Activated naive CD8-positive, alpha-beta T cell treated with anti-CD3 and anti-CD28 coated beads for 36 hours (primary cell): ENCODE results near the gene OLFM1. TPM values are rescaled to one million over a fixed set of nuclear protein-coding genes. Genes with fewer than 3 reads are reported as not detected.
"Not testable (repeated sequence)": the region's sequence is repeated elsewhere in the genome, so short reads cannot be mapped to it uniquely, and the experiment has no call there.

ENCODE experiments used
- DNase-seq: peaks from one replicate; pipeline ENCODE4 v3.0.0; 2021
- H3K27ac Mint-ChIP-seq: one replicate; pipeline ENCODE4 v1.8.0; 2022; ENCODE audit warnings: mild to moderate bottlenecking, moderate library complexity, mixed read lengths
- H3K27me3 Mint-ChIP-seq: one replicate; pipeline ENCODE4 v1.8.0; 2022; ENCODE audit warnings: mild to moderate bottlenecking, mixed read lengths
- H3K36me3 Mint-ChIP-seq: one replicate; pipeline ENCODE4 v1.8.0; 2021; ENCODE audit warnings: mild to moderate bottlenecking, mixed read lengths
- H3K4me1 Mint-ChIP-seq: one replicate; pipeline ENCODE4 v1.8.0; 2021; ENCODE audit warnings: mixed read lengths
- H3K4me3 Mint-ChIP-seq: one replicate; pipeline ENCODE4 v1.8.0; 2022; ENCODE audit warnings: mild to moderate bottlenecking, moderate library complexity, mixed read lengths
- H3K9me3 Mint-ChIP-seq: one replicate; pipeline ENCODE4 v1.8.0; 2022; ENCODE audit warnings: mixed read lengths
- total RNA-seq, 2 experiments: library from RNA; stranded (reverse); gene quantifications; one replicate each; pipeline ENCODE4 v1.2.3, GENCODE V29; 2021

OLFM1 gene
- total RNA-seq, 2 experiments from 2014 or later: not detected

GRCh38 chr9:135050072-135050990 is 37.1 kb upstream of the OLFM1 start:
- H3K9me3 Mint-ChIP-seq: no peaks in the 10 kb centered on the region
- no peaks in the 10 kb centered on the region for H3K36me3 Mint-ChIP-seq

GRCh38 chr9:135051316-135052038 is 36.0 kb upstream of the OLFM1 start:
- H3K27ac Mint-ChIP-seq: no peak overlapping the region
- H3K9me3 Mint-ChIP-seq: no peaks in the 10 kb centered on the region
- no peaks in the 10 kb centered on the region for H3K36me3 Mint-ChIP-seq
- no peaks in the 10 kb centered on the region for H3K4me1 Mint-ChIP-seq
- H3K4me3 Mint-ChIP-seq: no peak overlapping the region
- peaks cover 26% of the 10 kb centered on the region for H3K27me3 Mint-ChIP-seq
- DNase-seq: no peak

More at GRCh38 chr9:135050072-135050990, 37.1 kb upstream of the OLFM1 start:
- H3K4me1 Mint-ChIP-seq: no peaks in the 10 kb centered on the region
- H3K27ac Mint-ChIP-seq: no peak overlapping the region
- H3K4me3 Mint-ChIP-seq: no peak overlapping the region
- H3K27me3 Mint-ChIP-seq: peaks cover 21% of the 10 kb centered on the region
- no peak for DNase-seq

DNA sequence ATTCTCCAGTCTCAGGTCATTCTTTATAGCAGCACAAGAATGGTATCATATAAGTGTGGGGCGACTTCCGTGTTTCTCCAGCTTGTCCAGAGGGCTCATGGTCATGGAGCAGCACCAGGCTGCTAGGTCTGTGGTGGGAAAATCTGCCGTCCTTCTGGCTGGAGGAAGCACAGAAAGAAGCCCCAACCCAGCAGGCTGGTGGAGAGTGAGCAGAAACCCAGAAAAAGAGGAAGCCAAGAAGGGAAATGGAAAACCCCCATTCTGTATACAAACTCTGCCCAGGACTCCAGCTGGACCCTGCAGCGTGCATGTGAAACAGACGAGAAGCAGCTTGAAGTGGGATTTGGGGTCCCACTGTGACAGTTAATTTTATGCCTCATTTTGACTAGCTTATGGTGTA is 34.3 kb upstream of the OLFM1 start:
- Mint-ChIP-seq H3K4me3 (no peak overlapping the region), H3K4me1 (no peaks in the 10 kb centered on the region), H3K9me3 (no peaks in the 10 kb centered on the region), H3K36me3 (no peaks in the 10 kb centered on the region), H3K27ac (no peak overlapping the region), H3K27me3 (peaks cover 38% of the 10 kb centered on the region)
- no peak for DNase-seq

GRCh38 chr9:135055181-135055580 is 32.3 kb upstream of the OLFM1 start:
- no peaks in the 10 kb centered on the region for H3K4me1 Mint-ChIP-seq
- peaks cover 38% of the 10 kb centered on the region for H3K27me3 Mint-ChIP-seq
- no peak for DNase-seq
- H3K4me3 Mint-ChIP-seq: no peak overlapping the region
- no peak overlapping the region for H3K27ac Mint-ChIP-seq
- H3K9me3 Mint-ChIP-seq: no peaks in the 10 kb centered on the region
- H3K36me3 Mint-ChIP-seq: no peaks in the 10 kb centered on the region

- no peak overlapping the region for H3K4me3 Mint-ChIP-seq
- H3K9me3 Mint-ChIP-seq: no peaks in the 10 kb centered on the region
- H3K4me1 Mint-ChIP-seq: no peaks in the 10 kb centered on the region
- no peak for DNase-seq
- no peak overlapping the region for H3K27ac Mint-ChIP-seq
- H3K36me3 Mint-ChIP-seq: no peaks in the 10 kb centered on the region
- peaks cover 35% of the 10 kb centered on the region for H3K27me3 Mint-ChIP-seq
Observed at GRCh38 chr9:135056541-135056940, 30.9 kb upstream of the OLFM1 start.

DNA sequence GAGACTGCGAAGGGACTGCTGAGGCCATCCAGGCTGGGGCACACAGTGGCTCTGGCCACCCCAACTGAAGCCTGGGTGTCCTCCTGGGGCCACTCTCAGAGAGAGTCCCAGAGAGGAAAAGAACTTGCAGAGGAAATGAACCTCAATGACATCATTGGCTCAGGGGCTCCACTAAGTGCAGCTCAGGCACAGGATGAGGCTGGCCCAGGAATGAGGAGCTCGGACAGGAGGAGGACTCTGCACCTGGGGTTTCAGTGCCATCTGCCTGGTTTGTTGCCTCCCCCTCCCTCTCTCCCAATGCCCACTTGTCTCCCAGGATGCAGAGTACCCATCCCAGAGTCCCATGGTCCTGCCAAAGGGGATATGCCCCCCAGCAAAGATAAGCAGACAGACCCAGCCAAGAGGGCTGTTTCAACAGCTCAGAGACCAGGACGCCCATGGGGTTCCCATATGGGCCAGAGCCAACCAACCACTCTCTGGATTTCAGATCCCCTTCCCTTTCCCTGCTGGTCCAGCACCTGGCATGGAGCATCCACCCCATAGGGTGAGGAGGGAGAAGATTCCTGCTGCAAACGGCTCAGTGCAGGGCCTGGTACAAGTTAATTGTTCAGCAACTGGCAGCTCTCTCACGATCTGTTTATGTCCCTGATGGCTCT is 26.9 kb upstream of the OLFM1 start:
- Mint-ChIP-seq H3K9me3 (peaks cover 14% of the 10 kb centered on the region), H3K27ac (no peak overlapping the region), H3K4me1 (no peaks in the 10 kb centered on the region), H3K27me3 (peaks cover 22% of the 10 kb centered on the region), H3K36me3 (no peaks in the 10 kb centered on the region), H3K4me3 (no peak overlapping the region)
- DNase-seq: no peak

- H3K9me3 Mint-ChIP-seq: peaks cover 14% of the 10 kb centered on the region
- H3K4me1 Mint-ChIP-seq: no peaks in the 10 kb centered on the region
- H3K4me3 Mint-ChIP-seq: no peak overlapping the region
- H3K27me3 Mint-ChIP-seq: peaks cover 25% of the 10 kb centered on the region
- no peak overlapping the region for H3K27ac Mint-ChIP-seq
- H3K36me3 Mint-ChIP-seq: no peaks in the 10 kb centered on the region
- no peak for DNase-seq
Observed at GRCh38 chr9:135061441-135061840, 26.0 kb upstream of the OLFM1 start.

DNA sequence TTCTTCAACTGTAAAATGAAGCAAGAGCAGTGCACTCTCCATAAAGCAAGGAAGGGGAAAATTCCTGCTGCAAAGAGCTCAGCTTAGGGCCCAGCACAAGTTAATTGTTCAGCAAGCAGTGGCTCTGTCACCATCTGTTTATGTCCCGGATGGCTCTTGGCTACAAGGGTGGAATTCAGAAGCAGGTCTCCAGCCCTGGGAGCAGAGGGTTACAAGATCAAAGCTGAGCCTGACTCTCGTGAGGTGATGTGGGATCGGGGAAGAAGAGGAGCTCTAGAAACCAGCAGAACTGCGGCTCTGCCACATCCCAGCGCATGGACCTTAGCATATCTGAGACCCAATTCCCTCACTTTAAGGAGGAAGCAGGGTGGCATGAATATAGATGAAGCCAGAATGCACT is 25.2 kb upstream of the OLFM1 start:
- no peak overlapping the region for H3K27ac Mint-ChIP-seq
- peaks cover 14% of the 10 kb centered on the region for H3K9me3 Mint-ChIP-seq
- H3K4me1 Mint-ChIP-seq: no peaks in the 10 kb centered on the region
- no peak for DNase-seq
- H3K27me3 Mint-ChIP-seq: peaks cover 20% of the 10 kb centered on the region
- H3K36me3 Mint-ChIP-seq: no peaks in the 10 kb centered on the region
- no peak overlapping the region for H3K4me3 Mint-ChIP-seq

- not testable (repeated sequence) for DNase-seq, H3K27ac Mint-ChIP-seq, H3K4me1 Mint-ChIP-seq, H3K4me3 Mint-ChIP-seq, H3K36me3 Mint-ChIP-seq
- Mint-ChIP-seq H3K27me3 (peaks cover 19% of the 10 kb centered on the region), H3K9me3 (peaks cover 14% of the 10 kb centered on the region)
Observed at GRCh38 chr9:135063466-135063865, 24.0 kb upstream of the OLFM1 start.

GRCh38 chr9:135063888-135064287 is 23.6 kb upstream of the OLFM1 start:
- not testable (repeated sequence) for H3K4me1 Mint-ChIP-seq, DNase-seq, H3K4me3 Mint-ChIP-seq, H3K36me3 Mint-ChIP-seq, H3K27ac Mint-ChIP-seq
- Mint-ChIP-seq H3K27me3 (peaks cover 20% of the 10 kb centered on the region), H3K9me3 (peaks cover 14% of the 10 kb centered on the region)

DNA sequence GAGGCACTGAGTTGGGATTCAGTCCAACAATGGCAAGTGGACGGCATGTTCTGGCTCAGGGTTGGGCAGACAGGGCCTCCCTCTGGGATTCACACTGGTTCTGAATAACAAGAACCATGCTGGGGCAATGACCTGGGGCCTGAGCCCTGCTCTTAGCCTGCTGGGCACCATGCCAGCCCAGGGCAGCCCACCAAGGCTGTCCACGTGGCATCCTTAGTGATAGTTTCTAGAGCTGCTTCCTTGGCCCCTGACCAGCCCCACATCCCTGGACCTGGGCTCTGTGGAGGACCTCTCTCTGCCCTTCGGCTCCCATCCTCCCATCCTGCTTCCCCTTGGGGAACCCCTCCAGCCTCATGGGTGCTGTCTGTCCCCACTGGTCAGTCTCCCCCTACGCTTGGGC is 22.3 kb upstream of the OLFM1 start:
- Mint-ChIP-seq H3K27me3 (peaks cover 26% of the 10 kb centered on the region), H3K36me3 (no peaks in the 10 kb centered on the region), H3K27ac (no peak overlapping the region), H3K4me1 (no peaks in the 10 kb centered on the region), H3K9me3 (peaks cover 14% of the 10 kb centered on the region), H3K4me3 (no peak overlapping the region)
- DNase-seq: no peak

DNA sequence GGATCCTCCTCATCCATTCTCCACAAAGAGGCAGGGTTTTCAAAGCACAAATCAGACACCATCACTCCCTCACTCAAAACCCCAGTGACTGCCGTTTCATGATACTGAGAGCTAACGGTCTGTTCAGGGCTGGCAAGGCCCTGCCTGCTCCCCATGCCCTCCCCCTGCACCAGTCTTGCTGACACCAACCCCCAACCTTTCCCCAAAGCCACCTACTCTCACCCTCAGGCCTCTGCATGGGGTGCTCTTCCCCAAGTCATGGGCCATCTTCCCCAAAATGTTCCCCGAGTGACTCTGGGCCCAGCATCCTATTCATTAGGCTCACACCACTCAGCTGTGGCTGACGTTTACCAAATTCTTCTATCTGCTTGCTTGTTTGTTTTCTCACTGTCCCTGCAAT is 21.7 kb upstream of the OLFM1 start:
- no peaks in the 10 kb centered on the region for H3K4me1 Mint-ChIP-seq
- peaks cover 14% of the 10 kb centered on the region for H3K9me3 Mint-ChIP-seq
- no peak overlapping the region for H3K4me3 Mint-ChIP-seq
- DNase-seq: no peak
- peaks cover 26% of the 10 kb centered on the region for H3K27me3 Mint-ChIP-seq
- H3K27ac Mint-ChIP-seq: no peak overlapping the region
- no peaks in the 10 kb centered on the region for H3K36me3 Mint-ChIP-seq

DNA sequence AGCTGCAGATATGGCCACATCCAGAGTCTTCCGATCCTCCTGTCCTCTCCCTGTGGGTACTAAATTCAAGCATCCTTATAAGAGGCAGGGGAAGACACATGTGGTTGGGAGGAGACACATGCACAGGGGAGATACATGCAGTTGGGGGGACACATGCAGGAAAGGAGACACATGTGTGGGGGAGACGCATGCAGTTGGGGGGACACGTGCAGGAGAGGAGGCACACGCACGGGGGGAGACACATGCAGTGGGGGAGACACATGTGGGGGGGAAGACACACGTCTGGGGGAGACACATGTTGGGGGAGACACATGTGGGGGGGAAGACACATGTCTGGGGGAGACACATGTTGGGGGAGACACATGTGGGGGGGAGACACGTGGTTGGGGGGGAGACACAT is 21.2 kb upstream of the OLFM1 start:
- Mint-ChIP-seq H3K4me3 (no peak overlapping the region), H3K27ac (no peak overlapping the region), H3K4me1 (no peaks in the 10 kb centered on the region), H3K36me3 (no peaks in the 10 kb centered on the region), H3K27me3 (peaks cover 26% of the 10 kb centered on the region), H3K9me3 (peaks cover 14% of the 10 kb centered on the region)
- no peak for DNase-seq

DNA sequence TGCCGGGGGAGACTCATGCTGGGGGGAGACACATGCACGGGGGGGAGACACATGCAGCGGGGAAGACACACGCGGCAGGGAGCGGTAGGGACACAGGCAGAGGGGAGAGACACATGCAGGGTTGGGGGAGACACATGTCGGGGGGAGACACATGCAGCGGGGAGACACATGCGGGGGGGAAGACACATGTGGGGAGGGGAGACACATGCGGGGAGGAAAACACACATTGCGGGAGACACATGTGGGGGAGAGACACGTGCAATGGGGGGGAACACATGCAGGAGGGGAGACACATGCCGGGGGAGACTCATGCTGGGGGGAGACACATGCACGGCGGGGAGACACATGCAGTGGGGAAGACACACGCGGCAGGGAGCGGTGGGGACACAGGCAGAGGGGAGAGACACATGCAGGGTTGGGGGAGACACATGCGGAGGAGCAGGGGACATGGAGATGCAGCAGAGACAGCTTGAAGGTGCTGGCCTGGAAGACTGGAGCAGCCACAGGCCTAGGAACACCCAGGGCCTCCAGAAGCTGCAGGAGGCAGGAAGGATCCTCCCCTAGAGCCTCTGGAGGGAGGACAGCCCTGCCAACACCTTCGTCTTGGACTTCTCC is 20.3 kb upstream of the OLFM1 start:
- Mint-ChIP-seq H3K36me3 (no peaks in the 10 kb centered on the region), H3K9me3 (peaks cover 14% of the 10 kb centered on the region), H3K27ac (no peak overlapping the region), H3K4me3 (no peak overlapping the region), H3K4me1 (no peaks in the 10 kb centered on the region), H3K27me3 (peaks cover 26% of the 10 kb centered on the region)
- no peak for DNase-seq
